GM23338 (cell line): ENCODE measurements around the gene RGS16. TPM values are rescaled to one million over a fixed set of nuclear protein-coding genes. Genes with fewer than 3 reads are reported as not detected.

Experiments
- ATAC-seq: fragments of 200-7000 bp; cut with Tn5 transposase; 3 replicates; pipeline ENCODE4 v1.9.1; 2020
- DNase-seq: peaks from one replicate; pipeline ENCODE4 v3.0.0-alpha.2; 2015; ENCODE audit warnings: low spot score
- H2AFZ ChIP-seq: fragments of 200-600 bp; sonication (generic); 2 replicates; pipeline ENCODE4 v1.8.0; 2016; ENCODE audit warnings: antibody characterized with exemption, mild to moderate bottlenecking, moderate library complexity
- H3F3A ChIP-seq: fragments of 200-600 bp; sonication (generic); replicated peaks from 2 replicates; pipeline ENCODE4 v1.8.0; 2017; ENCODE audit warnings: antibody characterized with exemption, mixed run types, low read depth
- H3K27ac ChIP-seq: fragments of 200-600 bp; sonication (generic); 2 replicates; pipeline ENCODE4 v1.6.1; 2016; ENCODE audit warnings: low read depth
- H3K27me3 ChIP-seq: fragments of 200-600 bp; sonication (generic); 2 replicates; pipeline ENCODE4 v1.8.0; 2016; ENCODE audit warnings: mild to moderate bottlenecking, mixed run types, moderate library complexity; ENCODE audit not compliant: insufficient read depth
- H3K36me3 ChIP-seq: fragments of 200-600 bp; sonication (generic); 2 replicates; pipeline ENCODE4 v1.8.0; 2016; ENCODE audit warnings: mild to moderate bottlenecking; ENCODE audit not compliant: insufficient read depth
- H3K4me1 ChIP-seq: fragments of 200-600 bp; sonication (generic); 2 replicates; pipeline ENCODE4 v1.8.0; 2016; ENCODE audit warnings: mild to moderate bottlenecking, moderate library complexity; ENCODE audit not compliant: insufficient read depth
- H3K4me2 ChIP-seq: fragments of 200-600 bp; sonication (generic); 2 replicates; pipeline ENCODE4 v1.7.1; 2017; ENCODE audit warnings: mixed run types
- H3K4me3 ChIP-seq: fragments of 200-600 bp; sonication (generic); 2 replicates; pipeline ENCODE4 v1.6.1; 2016; ENCODE audit warnings: mixed run types
- H3K79me2 ChIP-seq: fragments of 200-600 bp; sonication (generic); replicated peaks from 2 replicates; pipeline ENCODE4 v1.8.0; 2017; ENCODE audit warnings: mild to moderate bottlenecking; ENCODE audit not compliant: insufficient read depth
- H3K9me2 ChIP-seq: fragments of 200-600 bp; sonication (generic); 2 replicates; pipeline ENCODE4 v1.8.0; 2017; ENCODE audit not compliant: insufficient read depth
- H4K20me1 ChIP-seq: fragments of 200-600 bp; sonication (generic); replicated peaks from 2 replicates; pipeline ENCODE4 v1.8.0; 2017; ENCODE audit warnings: mild to moderate bottlenecking; ENCODE audit not compliant: insufficient read depth
- H3K27ac Mint-ChIP-seq: 2 replicates; pipeline ENCODE4 v1.8.0; 2020; ENCODE audit warnings: inconsistent platforms, mild to moderate bottlenecking, moderate library complexity, mixed read lengths
- H3K27me3 Mint-ChIP-seq: 3 replicates; pipeline ENCODE4 v1.8.0; 2022; ENCODE audit warnings: low read depth, mild to moderate bottlenecking, moderate library complexity, mixed read lengths, inconsistent platforms; ENCODE audit not compliant: insufficient read depth, poor library complexity
- H3K36me3 Mint-ChIP-seq: 3 replicates; pipeline ENCODE4 v1.8.0; 2021; ENCODE audit warnings: low read depth, mild to moderate bottlenecking, inconsistent platforms, moderate library complexity, mixed read lengths
- H3K4me1 Mint-ChIP-seq: 3 replicates; pipeline ENCODE4 v1.8.0; 2020; ENCODE audit warnings: mild to moderate bottlenecking, inconsistent platforms, mixed read lengths
- H3K4me3 Mint-ChIP-seq: 3 replicates; pipeline ENCODE4 v1.8.0; 2021; ENCODE audit warnings: moderate library complexity, mild to moderate bottlenecking, inconsistent platforms, mixed read lengths
- H3K9me3 Mint-ChIP-seq: 3 replicates; pipeline ENCODE4 v1.8.0; 2020; ENCODE audit warnings: moderate library complexity, mild to moderate bottlenecking, inconsistent platforms, mixed read lengths
- CREB1 ChIP-seq: fragments of 250-450 bp; sonication (Bioruptor Pico); IDR thresholded peaks from 2 replicates; pipeline ENCODE4 v1.5.0; 2020; ENCODE audit warnings: low read depth, mild to moderate bottlenecking, moderate library complexity
- CTCF ChIP-seq, 2 experiments: fragments of 200-600 bp in 1 of 2; sonication (generic) in 1 of 2; conservative IDR thresholded peaks; 2 replicates each; pipeline versions ENCODE4 v1.5.1 to v1.6.1; 2016 to 2017; ENCODE audit warnings: antibody characterized with exemption in 2 of 2, low read depth in 2 of 2, mild to moderate bottlenecking in 2 of 2, moderate library complexity in 1 of 2
- ETS1 ChIP-seq: IDR thresholded peaks from 2 replicates; pipeline ENCODE4 v1.6.1; 2016; ENCODE audit warnings: antibody characterized with exemption
- EZH2phosphoT487 ChIP-seq: fragments of 200-600 bp; sonication (generic); IDR thresholded peaks from one replicate; pipeline ENCODE4 v1.8.1; 2018; ENCODE audit warnings: antibody characterized with exemption; ENCODE audit not compliant: unreplicated experiment
- REST ChIP-seq: IDR thresholded peaks from one replicate; pipeline ENCODE4 v1.6.1; 2018; ENCODE audit warnings: antibody characterized with exemption; ENCODE audit not compliant: unreplicated experiment
- ZNF331 ChIP-seq: fragments of 250-450 bp; sonication (Bioruptor Pico); IDR thresholded peaks from 2 replicates; pipeline ENCODE4 v1.5.0; 2020; ENCODE audit warnings: low read depth, mild to moderate bottlenecking, moderate library complexity
- ZNF462 ChIP-seq: fragments of 250-450 bp; sonication (Bioruptor Pico); IDR thresholded peaks from 2 replicates; pipeline ENCODE4 v1.5.0; 2020; ENCODE audit warnings: mild to moderate bottlenecking, moderate library complexity
- polyA plus RNA-seq: library from polyadenylated mRNA; unstranded; fragments of >200 nt; fragmentation: Nextera tagmentation; extraction: Ambion mirVana; gene quantifications from 2 replicates; pipeline ENCODE4 v1.2.1, GENCODE V29; 2016
- total RNA-seq: library from RNA; depleted of rRNA; stranded (reverse); fragments of >200 nt; shearing (Covaris generic); gene quantifications from 2 replicates; pipeline ENCODE4 v1.2.3, GENCODE V29; 2014

The RGS16 gene
- total and polyA plus RNA-seq, 2 experiments from 2014 or later: 15.4 to 31.6 TPM

GRCh38 chr1:182628657-182629056 lies 24.5 kb upstream of the RGS16 start:
- no peaks in the 10 kb centered on the region for H3F3A ChIP-seq
- peaks cover 48% of the 10 kb centered on the region for H3K4me1 Mint-ChIP-seq
- no peaks in the 10 kb centered on the region for H3K36me3 Mint-ChIP-seq
- no peaks in the 10 kb centered on the region for H3K9me3 Mint-ChIP-seq
- no peaks in the 10 kb centered on the region for H3K79me2 ChIP-seq
- no peaks in the 10 kb centered on the region for H3K27me3 Mint-ChIP-seq
- no peaks in the 10 kb centered on the region for H3K36me3 ChIP-seq
- ATAC-seq (0 out of 3 replicates have a peak, but pooled peaks have one; percentile 15), DNase-seq (no peak)
- H4K20me1 ChIP-seq: no peaks in the 10 kb centered on the region
- no peak overlapping the region for H3K4me3 ChIP-seq
- peaks cover 46% of the 10 kb centered on the region for H3K4me1 ChIP-seq
- H3K4me3 Mint-ChIP-seq: no peak overlapping the region
- no peaks in the 10 kb centered on the region for H3K9me2 ChIP-seq
- no peak overlapping the region for H3K27ac ChIP-seq
- H3K27me3 ChIP-seq: no peaks in the 10 kb centered on the region
- H3K27ac Mint-ChIP-seq: no peak overlapping the region
- no peak overlapping the region for H2AFZ ChIP-seq
- H3K4me2 ChIP-seq: no peak overlapping the region
- TF ChIP-seq EZH2phosphoT487 (no peak), CTCF (conservative IDR thresholded peaks at IDR 0.05; ENCODE audit: low read depth in 2 of 2) (0 out of 4 replicates have a peak, but pooled peaks have one; percentile 10 to 22), REST (no peak), CREB1 (no peak), ZNF331 (CRISPR knock-in tag) (no peak), ETS1 (no peak), ZNF462 (CRISPR knock-in tag) (no peak)
